NOMO-1 (cell line): Measurements from ENCODE around the gene DHX15.
"Not testable (repeated sequence)": the region's sequence is repeated elsewhere in the genome, so short reads cannot be mapped to it uniquely, and the experiment has no call there.

ENCODE experiments used
- DNase-seq, 2 experiments: peaks; one replicate each; lab custom pipeline; 2025; ENCODE audit not compliant: unreplicated experiment in 2 of 2; lab: John Stamatoyannopoulos, UW

Gene DHX15

DNA sequence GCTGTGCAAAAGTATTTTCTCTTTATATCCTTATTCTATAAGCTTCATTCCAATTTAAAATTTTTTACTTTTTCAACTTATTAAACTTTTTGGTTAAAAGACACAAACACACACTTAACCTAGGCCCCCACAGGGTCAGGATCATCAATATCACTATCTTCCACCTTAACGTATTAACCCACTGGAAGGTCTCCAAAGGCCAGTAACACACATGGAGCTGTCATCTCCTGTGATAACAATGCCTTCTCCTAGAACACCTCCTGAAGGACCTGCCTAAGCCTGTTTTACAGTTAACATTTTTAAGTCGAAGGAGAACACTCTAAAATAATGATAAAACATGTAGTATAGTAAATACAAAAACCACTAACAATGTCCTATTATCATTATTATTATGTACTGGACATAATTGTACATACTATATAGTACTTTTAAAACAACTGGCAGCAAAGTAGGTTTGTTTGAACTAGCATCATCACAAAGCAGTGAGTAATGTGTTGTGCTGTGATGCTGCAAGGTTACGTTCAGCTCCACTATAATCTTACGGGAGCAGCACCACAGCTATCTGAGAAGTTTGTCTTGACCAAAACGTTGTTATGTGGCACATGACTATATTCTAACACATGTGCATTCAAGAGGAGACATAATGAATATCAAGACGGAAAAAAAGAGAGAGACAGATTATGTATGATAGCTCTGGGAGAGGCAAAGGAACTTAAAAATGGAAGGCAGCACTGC, 33.7 kb downstream of the DHX15 start:
- no peak for DNase-seq

DNA sequence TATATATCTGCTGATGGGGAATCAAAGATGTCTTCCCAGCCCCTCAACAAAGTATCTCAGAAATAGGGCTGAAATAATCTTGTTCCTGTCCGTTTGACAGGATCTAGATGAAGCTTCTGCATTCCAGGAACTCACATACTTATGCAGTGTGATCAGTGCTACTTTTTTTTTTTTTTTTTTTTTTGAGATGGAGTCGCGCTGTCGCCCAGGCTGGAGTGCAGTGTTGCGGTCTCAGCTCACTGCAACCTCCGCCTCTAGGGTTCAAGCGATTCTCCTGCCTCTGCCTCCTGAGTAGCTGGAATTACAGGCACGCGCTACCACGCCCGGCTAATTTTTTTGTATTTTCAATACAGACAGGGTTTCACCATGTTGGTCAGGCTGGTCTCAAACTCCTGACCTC, 36.4 kb downstream of the DHX15 start:
- DNase-seq = no peak

DNA sequence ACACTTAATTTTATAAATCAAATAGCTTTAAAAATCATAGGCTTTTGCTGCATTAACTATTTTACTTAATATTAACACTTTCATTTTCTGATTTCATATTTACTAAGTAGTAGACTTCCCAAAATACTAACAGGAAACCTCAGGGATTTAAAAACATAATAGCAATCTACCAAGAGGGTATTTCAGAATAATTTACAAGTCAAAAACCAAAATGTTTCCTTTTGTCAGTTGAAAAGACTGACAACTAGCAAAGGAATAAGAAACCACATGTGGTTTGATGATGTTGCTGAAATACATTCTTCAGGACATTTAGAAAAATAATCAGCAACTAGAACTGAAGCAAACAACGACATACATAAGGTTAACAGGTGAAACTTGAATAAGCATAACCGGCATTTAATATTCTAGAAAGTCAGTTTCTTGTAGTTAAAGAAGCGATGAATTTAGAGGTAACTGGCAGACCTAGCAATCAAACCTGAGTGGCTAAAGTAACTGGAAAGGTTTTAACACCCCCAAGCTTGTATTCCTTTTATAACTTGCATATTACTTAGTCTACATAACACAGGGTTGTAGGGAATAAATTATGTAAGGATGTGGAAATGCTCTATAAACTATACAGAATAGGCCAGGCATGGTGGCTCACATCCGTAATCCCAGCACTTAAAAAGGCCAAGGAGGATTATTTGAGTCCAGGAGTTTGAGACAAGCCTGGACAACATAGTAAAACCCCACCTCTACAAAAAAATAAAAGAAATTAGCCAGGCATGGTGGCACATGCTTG, 40.0 kb downstream of the DHX15 start:
- DNase-seq = no peak

DNA sequence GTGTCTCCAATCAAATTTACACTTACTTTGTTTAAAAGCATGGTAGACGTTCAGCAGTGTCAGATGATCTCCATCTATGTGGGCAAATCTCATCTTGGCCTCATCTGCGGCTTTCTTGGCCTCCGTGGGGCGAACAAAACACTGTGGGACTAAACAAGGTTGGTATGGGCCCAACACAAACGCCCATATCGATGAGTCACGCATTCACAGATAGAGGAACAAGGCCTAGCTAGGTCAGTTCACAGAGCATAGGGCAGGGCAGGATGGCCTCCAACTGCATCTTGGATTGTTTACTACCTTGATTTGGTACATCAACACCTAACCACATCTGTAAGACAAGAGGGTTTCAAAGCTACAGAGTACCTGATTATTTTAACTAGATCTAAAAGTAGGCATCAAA, 47.3 kb downstream of the DHX15 start:
- no peak for DNase-seq

DNA sequence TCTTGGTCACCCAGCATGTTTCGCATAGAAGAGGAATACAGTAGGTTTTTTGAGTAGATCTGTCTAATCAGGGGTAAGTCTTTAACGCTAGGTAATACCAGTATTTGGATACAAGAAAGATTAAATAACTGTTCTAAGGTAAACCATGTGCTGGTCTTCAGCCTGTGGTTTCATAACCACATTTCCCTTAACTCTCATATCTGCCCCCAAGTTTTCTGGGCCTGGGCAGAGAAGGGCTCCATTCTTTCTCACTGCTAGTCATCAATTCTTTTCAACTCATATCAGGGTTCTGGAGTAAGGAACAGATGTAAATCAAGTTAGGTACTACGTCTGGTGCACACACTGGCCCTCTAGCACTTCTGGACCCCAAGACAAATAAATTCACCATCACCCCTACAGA, 49.0 kb downstream of the DHX15 start:
- no peak for DNase-seq

- DNase-seq = no peak
Observed at GRCh38 chr4:24533364-24533763, 51.0 kb downstream of the DHX15 start.

GRCh38 chr4:24529555-24529954, 54.8 kb downstream of the DHX15 start:
- DNase-seq = no peak

DNA sequence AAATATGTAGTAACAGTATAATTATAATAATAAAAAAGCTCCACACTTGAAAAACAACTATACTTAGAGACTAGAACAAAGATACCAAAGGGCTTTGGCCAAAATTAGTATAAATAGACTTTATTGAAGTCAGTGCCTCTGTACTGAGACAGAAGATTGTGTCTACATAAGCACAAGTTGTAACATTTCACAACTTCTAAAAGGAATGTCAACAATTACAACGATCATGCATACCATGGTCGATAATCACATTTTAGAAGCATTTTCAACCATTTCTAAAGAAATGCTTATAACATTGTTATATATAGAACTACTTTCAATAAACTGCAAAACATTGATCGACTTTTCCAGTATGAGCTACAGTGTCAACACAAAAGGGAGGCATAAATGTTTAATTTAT, 57.0 kb downstream of the DHX15 start:
- no peak for DNase-seq

DNA sequence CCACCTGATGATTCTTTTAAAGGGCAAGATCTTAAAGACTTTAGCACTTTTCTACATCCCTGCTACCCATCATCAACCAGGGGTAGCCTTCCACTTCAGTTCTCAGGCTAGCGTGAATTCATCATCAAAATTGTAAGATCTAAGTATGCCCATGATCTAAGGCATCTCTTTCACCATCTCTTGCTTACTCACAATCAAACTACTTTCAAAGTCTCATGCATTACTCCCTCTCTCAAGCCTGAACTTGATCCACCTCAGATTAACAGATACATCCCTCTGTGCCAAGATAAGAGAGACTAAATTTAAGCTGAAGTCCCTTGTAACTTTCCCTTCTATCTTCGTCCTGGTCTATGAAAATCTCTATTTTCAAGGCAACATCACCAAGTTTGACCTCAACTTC, 62.8 kb downstream of the DHX15 start:
- no peak for DNase-seq

DNA sequence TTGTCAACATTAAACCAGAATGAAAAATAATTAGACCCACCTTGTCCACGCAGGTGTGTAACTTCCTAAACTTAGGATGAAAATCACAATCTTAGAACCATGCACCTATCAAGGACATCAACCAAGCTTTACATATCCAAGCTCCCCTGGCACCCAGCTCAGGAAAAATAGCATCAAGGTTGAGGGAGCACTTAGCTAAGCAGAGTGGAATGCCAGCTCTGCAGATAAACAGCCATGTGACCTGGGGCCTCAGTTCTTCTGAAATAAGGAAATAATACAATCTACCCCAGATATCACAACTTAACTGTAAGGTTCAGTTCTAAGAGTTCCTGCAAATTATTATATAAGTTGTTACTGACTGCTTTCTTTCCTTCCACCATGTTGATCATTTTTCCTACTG, 64.7 kb downstream of the DHX15 start:
- no peak for DNase-seq

DNA sequence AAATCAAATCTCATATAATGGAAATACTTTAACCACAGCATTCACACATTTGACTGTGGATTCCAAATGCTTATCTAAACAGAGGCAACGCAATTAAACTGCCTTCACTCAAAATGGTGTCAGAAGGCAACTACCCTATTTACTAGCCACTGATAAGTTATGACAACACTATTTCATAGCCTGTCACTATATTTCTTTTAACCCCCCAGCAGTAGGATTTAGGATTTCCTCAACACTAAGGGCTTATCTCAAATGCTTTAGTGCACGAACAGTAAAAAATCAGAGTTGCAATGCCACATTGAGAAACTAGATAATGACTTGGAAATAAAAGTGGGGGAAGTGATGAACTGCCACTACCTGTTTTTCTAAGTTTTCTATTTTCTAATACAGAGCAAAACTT, 66.7 kb downstream of the DHX15 start:
- DNase-seq = no peak

DNA sequence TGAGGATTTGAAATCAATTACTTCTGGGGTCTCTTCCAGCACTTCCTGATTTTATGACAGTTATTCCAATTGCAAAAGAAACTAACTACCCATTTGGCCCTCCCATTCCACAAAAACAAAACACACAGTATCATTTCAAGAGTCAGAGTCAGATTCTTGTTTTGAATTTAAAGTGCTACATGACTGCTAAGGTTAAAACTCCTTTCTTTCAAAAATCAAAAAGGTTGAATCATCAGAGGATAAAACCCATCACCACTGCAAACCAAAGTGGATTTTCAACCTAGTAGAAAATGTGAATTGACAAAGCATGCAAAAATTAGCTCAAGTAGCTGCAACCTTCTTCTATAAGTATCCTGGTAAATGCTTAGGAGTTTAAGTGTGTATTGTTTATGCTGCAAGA, 67.4 kb downstream of the DHX15 start:
- DNase-seq = no peak

GRCh38 chr4:24515698-24516097, 68.7 kb downstream of the DHX15 start:
- no peak for DNase-seq

- no peak for DNase-seq
Observed at GRCh38 chr4:24514808-24515207, 69.5 kb downstream of the DHX15 start.

GRCh38 chr4:24513718-24514117, 70.6 kb downstream of the DHX15 start:
- no peak for DNase-seq

DNA sequence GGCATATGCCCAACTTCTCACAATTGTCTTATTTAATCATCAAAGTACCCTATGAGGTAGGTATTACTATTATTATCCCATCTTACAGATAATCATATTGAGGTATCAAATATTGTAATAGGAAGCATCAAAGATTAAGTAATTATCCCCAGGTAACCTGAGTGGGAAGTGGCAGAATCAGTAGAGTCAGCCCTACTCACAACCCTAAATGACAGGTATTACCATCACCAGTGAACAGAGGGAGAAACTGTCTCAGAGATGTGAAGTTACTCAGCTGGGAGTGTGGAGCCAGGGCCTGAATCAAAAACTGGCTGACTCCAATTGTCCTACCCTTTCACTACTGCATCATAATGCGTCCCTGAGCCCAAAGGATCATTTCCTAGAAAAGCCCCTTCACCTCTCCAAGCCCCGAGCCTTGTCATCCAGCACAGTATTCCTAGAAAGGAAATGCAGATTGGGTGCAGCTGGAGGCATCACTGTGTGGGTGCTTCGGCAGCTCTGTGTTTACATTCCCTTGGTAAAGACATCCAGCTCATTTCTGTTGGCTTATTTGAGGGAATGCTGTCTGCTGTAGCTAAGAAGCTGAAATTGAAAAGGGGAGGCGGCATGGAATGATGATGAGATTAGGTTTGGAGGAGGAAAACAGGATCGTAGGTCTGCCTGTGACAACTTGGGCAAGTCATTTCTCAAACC, 72.8 kb downstream of the DHX15 start:
- DNase-seq = no peak

DNA sequence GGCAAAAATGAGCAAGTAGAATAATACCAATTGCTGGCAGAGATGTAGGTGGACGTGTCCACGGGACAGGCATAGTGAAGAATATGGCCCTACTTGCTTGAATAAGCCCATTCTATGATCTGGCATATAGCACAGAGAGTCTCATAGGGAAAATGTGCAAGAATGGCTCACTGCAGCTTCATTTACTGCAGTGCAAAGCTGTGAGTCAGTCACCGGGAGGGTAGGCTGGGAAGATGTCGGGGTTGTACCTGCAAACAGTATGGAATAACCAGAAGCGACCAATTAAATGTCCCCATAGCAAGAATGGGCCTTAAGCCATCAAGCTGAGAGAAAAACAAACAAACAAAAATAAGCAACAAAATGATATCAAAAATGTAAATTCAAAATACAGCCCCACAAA, 74.3 kb downstream of the DHX15 start:
- no peak for DNase-seq

- no peak for DNase-seq
Observed at GRCh38 chr4:24508541-24508940, 75.8 kb downstream of the DHX15 start.

DNA sequence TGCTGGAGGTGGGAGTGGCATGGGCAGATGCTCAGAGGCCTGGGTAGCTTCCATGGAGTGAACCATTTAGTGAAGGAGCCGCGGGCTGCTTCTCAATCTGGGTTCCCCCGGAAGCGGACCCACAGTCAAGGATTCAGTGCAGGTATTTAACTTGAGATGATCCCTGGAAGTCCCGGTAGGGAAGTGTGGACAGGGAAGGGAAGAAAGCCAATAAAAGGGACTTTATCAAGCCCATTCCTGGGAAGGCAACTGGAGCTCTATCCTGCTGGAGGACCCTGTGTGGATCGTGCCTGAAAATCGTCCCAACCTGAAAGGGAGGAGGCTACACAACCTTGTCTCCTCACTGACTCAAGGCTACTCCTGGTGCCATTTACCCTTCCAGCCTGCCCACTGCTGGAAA, 76.9 kb downstream of the DHX15 start:
- no peak for DNase-seq

GRCh38 chr4:24503090-24503489, 81.3 kb downstream of the DHX15 start:
- DNase-seq = not testable (repeated sequence)

GRCh38 chr4:24497221-24497620, 87.1 kb downstream of the DHX15 start:
- DNase-seq = no peak

GRCh38 chr4:24496597-24496996, 87.8 kb downstream of the DHX15 start:
- DNase-seq = no peak
